Natural killer cell (primary cell): ENCODE measurements around the gene DEFB125. TPM values are rescaled to one million over a fixed set of nuclear protein-coding genes. Genes with fewer than 3 reads are reported as not detected.
"Not testable (repeated sequence)": the region's sequence is repeated elsewhere in the genome, so short reads cannot be mapped to it uniquely, and the experiment has no call there.

Source experiments
- ATAC-seq, 3 donors: fragments of 150-1000 bp in 2 of 3; fragments of 200-7000 bp in 1 of 3; cut with Tn5 transposase; 1 replicate in 1 of 3; 2 replicates in 2 of 3; pipeline ENCODE4 v1.10.0; 2021; ENCODE audit warnings: mild to moderate bottlenecking in 2 of 3, moderate library complexity in 2 of 3
- DNase-seq, 2 donors: peaks; one replicate each; pipeline versions ENCODE4 v3.0.0 to v3.0.0-alpha.2; 2013 to 2021; ENCODE audit warnings: mixed read lengths in 1 of 2
- H3K27ac ChIP-seq: one replicate; pipeline ENCODE4 v1.5.1; 2013; ENCODE audit warnings: mild to moderate bottlenecking, low read length
- H3K27me3 ChIP-seq: one replicate; pipeline ENCODE4 v1.6.1; 2013; ENCODE audit warnings: low read length; ENCODE audit not compliant: control insufficient read depth, insufficient read depth
- H3K36me3 ChIP-seq: one replicate; pipeline ENCODE4 v1.6.1; 2013; ENCODE audit warnings: low read length; ENCODE audit not compliant: control insufficient read depth, insufficient read depth
- H3K4me1 ChIP-seq: one replicate; pipeline ENCODE4 v1.6.1; 2013; ENCODE audit warnings: low read length; ENCODE audit not compliant: control insufficient read depth, insufficient read depth
- H3K4me3 ChIP-seq: one replicate; pipeline ENCODE4 v1.5.1; 2013; ENCODE audit warnings: low read length
- H3K9me3 ChIP-seq: one replicate; pipeline ENCODE4 v1.6.1; 2013; ENCODE audit warnings: low read length; ENCODE audit not compliant: control insufficient read depth, insufficient read depth
- H3K27ac Mint-ChIP-seq, 2 donors: one replicate each; pipeline ENCODE4 v1.8.0; 2022; ENCODE audit warnings: mild to moderate bottlenecking in 2 of 2, mixed read lengths in 2 of 2, moderate library complexity in 1 of 2
- H3K27me3 Mint-ChIP-seq, 2 donors: one replicate each; pipeline ENCODE4 v1.8.0; 2022; ENCODE audit warnings: low read depth in 2 of 2, mixed read lengths in 2 of 2
- H3K36me3 Mint-ChIP-seq: one replicate; pipeline ENCODE4 v1.8.0; 2022; ENCODE audit warnings: mixed read lengths
- H3K4me1 Mint-ChIP-seq, 2 donors: one replicate each; pipeline ENCODE4 v1.8.0; 2022; ENCODE audit warnings: mixed read lengths in 2 of 2
- H3K4me3 Mint-ChIP-seq: one replicate; pipeline ENCODE4 v1.8.0; 2022; ENCODE audit warnings: mild to moderate bottlenecking, moderate library complexity, mixed read lengths
- H3K9me3 Mint-ChIP-seq, 2 donors: one replicate each; pipeline ENCODE4 v1.8.0; 2022; ENCODE audit warnings: mixed read lengths in 2 of 2
- WGBS: methylation state at CpG from one replicate; pipeline ENCODE4 v1.1.7; 2013; ENCODE audit warnings: missing lambda C conversion rate; ENCODE audit not compliant: insufficient coverage; 5-methylcytosine and 5-hydroxymethylcytosine counted together
- intact Hi-C: fragments of 100-400 bp; cut with micrococcal nuclease; formaldehyde crosslinking; loops from one replicate; pipeline ENCODE4 v1.14.2; 2022
- total RNA-seq, 4 donors: library from RNA; stranded (reverse); fragments of 120-200 nt in 1 of 4; gene quantifications; one replicate each; pipeline versions ENCODE4 v1.2.3 to v1.2.4, GENCODE V29; 2013 to 2022
- TF ChIP-seq, protein P1 (sequence below): fragments of 200-600 bp; IDR thresholded peaks from one replicate; pipeline ENCODE4 v1.8.0; 2022; ENCODE audit warnings: antibody characterized with exemption

Gene DEFB125
- total RNA-seq, 3 donors from 2014 or later (not counting 1 experiment from before 2014, with no cell fraction given) = not detected

DNA sequence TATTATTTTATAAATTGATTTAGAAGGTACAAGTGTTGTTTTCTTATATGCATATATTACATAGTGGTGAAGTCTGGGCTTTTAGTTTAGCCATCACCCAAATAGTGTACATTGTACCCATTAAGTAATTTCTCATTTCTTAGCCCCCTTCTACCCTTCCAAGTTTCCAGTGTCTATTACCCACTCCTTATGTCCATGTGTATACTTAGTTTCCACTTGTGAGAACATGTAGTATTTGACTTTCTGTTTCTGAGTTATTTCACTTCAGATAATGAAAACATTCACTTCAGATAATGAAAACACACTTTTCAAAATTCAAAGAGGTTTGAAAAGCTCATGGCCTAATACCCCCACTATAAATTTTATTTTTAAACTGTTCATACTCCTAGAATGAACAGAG is 14.5 kb downstream of the DEFB125 start:
- TF ChIP-seq, protein P1, sequence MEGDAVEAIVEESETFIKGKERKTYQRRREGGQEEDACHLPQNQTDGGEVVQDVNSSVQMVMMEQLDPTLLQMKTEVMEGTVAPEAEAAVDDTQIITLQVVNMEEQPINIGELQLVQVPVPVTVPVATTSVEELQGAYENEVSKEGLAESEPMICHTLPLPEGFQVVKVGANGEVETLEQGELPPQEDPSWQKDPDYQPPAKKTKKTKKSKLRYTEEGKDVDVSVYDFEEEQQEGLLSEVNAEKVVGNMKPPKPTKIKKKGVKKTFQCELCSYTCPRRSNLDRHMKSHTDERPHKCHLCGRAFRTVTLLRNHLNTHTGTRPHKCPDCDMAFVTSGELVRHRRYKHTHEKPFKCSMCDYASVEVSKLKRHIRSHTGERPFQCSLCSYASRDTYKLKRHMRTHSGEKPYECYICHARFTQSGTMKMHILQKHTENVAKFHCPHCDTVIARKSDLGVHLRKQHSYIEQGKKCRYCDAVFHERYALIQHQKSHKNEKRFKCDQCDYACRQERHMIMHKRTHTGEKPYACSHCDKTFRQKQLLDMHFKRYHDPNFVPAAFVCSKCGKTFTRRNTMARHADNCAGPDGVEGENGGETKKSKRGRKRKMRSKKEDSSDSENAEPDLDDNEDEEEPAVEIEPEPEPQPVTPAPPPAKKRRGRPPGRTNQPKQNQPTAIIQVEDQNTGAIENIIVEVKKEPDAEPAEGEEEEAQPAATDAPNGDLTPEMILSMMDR = no peak
- Mint-ChIP-seq H3K4me1 (no peaks in the 10 kb centered on the region), H3K27me3 (peaks cover 28 to 42% of the 10 kb centered on the region in 2 donors), H3K27ac (no peak overlapping the region), H3K36me3 (no peaks in the 10 kb centered on the region), H3K4me3 (no peak overlapping the region), H3K9me3 (no peaks in the 10 kb centered on the region)
- no peak overlapping the region for H3K4me3 ChIP-seq
- no peaks in the 10 kb centered on the region for H3K36me3 ChIP-seq
- H3K27ac ChIP-seq = no peak overlapping the region
- H3K4me1 ChIP-seq = no peaks in the 10 kb centered on the region
- intact Hi-C loops = no loop called here
- no peaks in the 10 kb centered on the region for H3K9me3 ChIP-seq
- DNase-seq = no peak
- H3K27me3 ChIP-seq = peaks cover 18% of the 10 kb centered on the region
- no peak for ATAC-seq

DNA sequence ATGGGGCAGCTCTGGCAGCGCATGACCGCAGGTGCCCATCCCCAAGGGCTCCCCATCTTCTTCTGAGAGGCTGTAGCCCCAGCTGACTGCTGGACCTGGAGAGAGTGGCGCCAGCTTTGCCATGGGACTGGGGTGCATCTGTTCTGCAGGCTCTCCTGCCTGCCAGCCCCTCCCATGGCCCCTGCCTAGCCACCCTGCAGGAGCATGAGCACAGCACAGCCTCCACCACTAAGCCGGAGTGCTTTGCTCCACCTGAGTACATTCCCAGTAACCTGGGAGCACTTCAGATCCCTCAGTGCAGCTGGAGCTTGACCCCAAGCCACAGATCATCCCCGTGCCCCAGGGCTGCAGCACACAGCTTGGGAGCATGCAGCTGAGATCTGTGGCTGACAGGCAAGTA is 16.0 kb downstream of the DEFB125 start:
- no peak overlapping the region for H3K4me3 Mint-ChIP-seq
- Histone ChIP-seq H3K4me3 (no peak overlapping the region), H3K4me1 (no peaks in the 10 kb centered on the region), H3K27ac (no peak overlapping the region), H3K27me3 (peaks cover 18% of the 10 kb centered on the region), H3K36me3 (no peaks in the 10 kb centered on the region), H3K9me3 (no peaks in the 10 kb centered on the region)
- intact Hi-C loops = no loop called here
- H3K27me3 Mint-ChIP-seq = peaks cover 32 to 54% of the 10 kb centered on the region in 2 donors
- ATAC-seq (no peak), DNase-seq (no peak)
- TF ChIP-seq, protein P1 = no peak
- WGBS = 86% methylated on average over 5 of the region's 5 CpGs
- no peaks in the 10 kb centered on the region for H3K9me3 Mint-ChIP-seq
- H3K4me1 Mint-ChIP-seq = no peaks in the 10 kb centered on the region
- no peak overlapping the region for H3K27ac Mint-ChIP-seq
- no peaks in the 10 kb centered on the region for H3K36me3 Mint-ChIP-seq

DNA sequence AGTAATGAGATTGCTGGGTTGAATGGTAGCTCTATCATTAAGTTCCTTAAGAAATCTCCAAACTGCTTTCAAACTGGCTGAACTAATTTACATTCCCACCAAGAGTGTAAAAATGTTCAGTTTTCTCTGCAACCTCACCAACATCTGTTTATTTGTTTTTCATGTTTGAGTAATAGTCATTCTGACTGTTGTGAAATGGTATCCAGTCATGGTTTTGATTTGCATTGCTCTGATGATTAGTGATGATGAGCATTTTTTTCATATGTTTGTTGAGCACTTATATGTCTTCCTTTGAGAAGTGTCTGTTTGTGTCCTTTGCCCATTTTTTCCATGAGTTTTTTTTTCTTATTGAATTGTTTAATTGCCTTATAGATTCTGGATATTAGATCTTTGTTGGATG is 24.9 kb downstream of the DEFB125 start:
- H3K27ac ChIP-seq = no peak overlapping the region
- H3K36me3 Mint-ChIP-seq = no peaks in the 10 kb centered on the region
- ATAC-seq = no peak
- H3K36me3 ChIP-seq = no peaks in the 10 kb centered on the region
- no peaks in the 10 kb centered on the region for H3K4me1 Mint-ChIP-seq
- TF ChIP-seq, protein P1 = no peak
- intact Hi-C loops = no loop called here
- DNase-seq = no peak
- no peaks in the 10 kb centered on the region for H3K4me1 ChIP-seq
- H3K27ac Mint-ChIP-seq = no peak overlapping the region
- peaks cover 7% of the 10 kb centered on the region for H3K9me3 ChIP-seq
- no peaks in the 10 kb centered on the region for H3K9me3 Mint-ChIP-seq
- H3K4me3 ChIP-seq = no peak overlapping the region
- H3K27me3 ChIP-seq = peaks cover 11% of the 10 kb centered on the region
- H3K27me3 Mint-ChIP-seq = peaks cover 12 to 60% of the 10 kb centered on the region in 2 donors
- H3K4me3 Mint-ChIP-seq = no peak overlapping the region

DNA sequence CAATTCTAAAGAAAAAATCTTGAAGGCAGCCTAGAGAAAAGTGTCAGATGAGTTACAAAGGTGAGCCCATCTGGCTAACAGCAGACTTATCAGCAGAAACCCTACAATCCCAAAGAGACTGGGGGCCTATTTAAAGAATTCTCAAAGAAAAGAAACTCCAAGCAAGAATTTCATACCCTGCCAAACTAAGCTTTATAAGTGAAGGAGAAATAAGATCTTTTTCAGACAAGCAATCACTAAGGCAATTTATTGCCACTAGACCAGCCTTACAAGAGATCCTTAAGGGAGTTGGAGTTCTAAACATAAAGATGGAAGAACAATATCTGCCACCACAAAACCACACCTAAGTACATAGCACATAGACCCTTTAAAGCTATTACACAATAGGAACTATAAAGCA is 30.0 kb downstream of the DEFB125 start:
- Mint-ChIP-seq H3K27ac (no peak overlapping the region), H3K9me3 (peaks cover 0 to 3% of the 10 kb centered on the region in 2 donors), H3K4me1 (no peaks in the 10 kb centered on the region), H3K27me3 (peaks cover 30 to 74% of the 10 kb centered on the region in 2 donors), H3K36me3 (no peaks in the 10 kb centered on the region), H3K4me3 (no peak overlapping the region)
- intact Hi-C loops = no loop called here
- Histone ChIP-seq H3K4me3 (no peak overlapping the region), H3K27me3 (peaks cover 14% of the 10 kb centered on the region), H3K27ac (no peak overlapping the region), H3K9me3 (peaks cover 7% of the 10 kb centered on the region), H3K36me3 (no peaks in the 10 kb centered on the region), H3K4me1 (no peaks in the 10 kb centered on the region)
- DNase-seq (no peak), ATAC-seq (no peak)
- TF ChIP-seq, protein P1 = no peak

DNA sequence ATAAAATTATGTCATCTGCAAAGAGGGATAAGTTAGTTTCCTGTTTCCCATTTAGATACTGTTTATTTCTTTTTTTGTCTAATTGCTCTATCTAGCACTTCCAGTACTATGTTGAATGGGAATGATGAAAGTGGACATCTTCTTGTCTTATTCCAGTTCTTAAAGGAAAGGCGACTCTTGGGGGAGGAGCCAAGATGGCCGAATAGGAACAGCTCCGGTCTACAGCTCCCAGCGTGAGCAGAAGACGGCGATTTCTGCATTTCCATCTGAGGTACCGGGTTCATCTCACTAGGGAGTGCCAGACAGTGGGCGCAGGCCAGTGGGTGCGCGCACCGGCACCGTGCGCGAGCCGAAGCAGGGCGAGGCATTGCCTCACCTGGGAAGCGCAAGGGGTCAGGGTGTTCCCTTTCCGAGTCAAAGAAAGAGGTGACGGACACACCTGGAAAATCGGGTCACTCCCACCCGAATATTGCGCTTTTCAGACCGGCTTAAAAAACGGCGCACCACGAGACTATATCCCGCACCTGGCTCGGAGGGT is 42.4 kb downstream of the DEFB125 start:
- H3K27ac Mint-ChIP-seq, H3K27ac ChIP-seq, H3K27me3 ChIP-seq, H3K9me3 ChIP-seq, H3K36me3 ChIP-seq, H3K36me3 Mint-ChIP-seq, H3K4me1 ChIP-seq, H3K9me3 Mint-ChIP-seq, H3K4me1 Mint-ChIP-seq, H3K4me3 ChIP-seq, H3K4me3 Mint-ChIP-seq, intact Hi-C loops, ATAC-seq, DNase-seq: not testable (repeated sequence)
- 96% methylated on average over 20 of the region's 28 CpGs for whole genome bisulfite sequencing
- H3K27me3 Mint-ChIP-seq = peaks cover 7 to 25% of the 10 kb centered on the region in 2 donors
